ENCODE data around the gene UBR3. TPM values are rescaled to one million over a fixed set of nuclear protein-coding genes. Genes with fewer than 3 reads are reported as not detected.

UBR3 gene
- total and polyA plus RNA-seq, 10 donors: 7.2 to 119 (median 54.3) TPM

GRCh38 chr2:170076189-170076588 is 248.9 kb downstream of the UBR3 start:
- H3K4me3 ChIP-seq: no peak overlapping the region
- H3K36me3 ChIP-seq: peaks cover 0 to 83% (median 13%) of the 10 kb centered on the region in 6 donors
- intact Hi-C loops (cut with DNase I; ENCODE audit: low total_unique reads): no loop called here
- H3K9me3 ChIP-seq: peaks cover 0 to 6% (median 4%) of the 10 kb centered on the region in 8 donors
- peaks cover 0 to 20% (median 8%) of the 10 kb centered on the region in 6 donors for H3K4me1 ChIP-seq
- no peaks in the 10 kb centered on the region for H3K27me3 ChIP-seq (replicated peaks in 1 of 7)
- peak overlapping the region in 1 of 8 donors; percentile 5 for H3K27ac ChIP-seq
- DNase-seq: no peak
- TF ChIP-seq CTCF (IDR thresholded peaks at IDR 0.05 in 8 of 11, conservative IDR thresholded peaks at IDR 0.05 in 3 of 11): no peak
- TF ChIP-seq POLR2A (IDR thresholded peaks at IDR 0.05): no peak
- TF ChIP-seq POLR2AphosphoS5 (IDR thresholded peaks at IDR 0.05): no peak
- WGBS, 5 donors: 85 to 97% (median 91%) methylated on average over 1 of the region's 1 CpG

- peaks cover 0 to 95% (median 24%) of the 10 kb centered on the region in 6 donors for H3K36me3 ChIP-seq
- H3K4me1 ChIP-seq: peaks cover 0 to 15% (median 4%) of the 10 kb centered on the region in 6 donors
- intact Hi-C loops (cut with DNase I; ENCODE audit: low total_unique reads): no loop called here
- no peak for DNase-seq
- no peak overlapping the region for H3K27ac ChIP-seq
- H3K27me3 ChIP-seq (replicated peaks in 1 of 7): no peaks in the 10 kb centered on the region
- H3K4me3 ChIP-seq: no peak overlapping the region
- 89 to 92% (median 91%) methylated on average over 7 of the region's 7 CpGs for WGBS, 5 donors
- TF ChIP-seq POLR2A (IDR thresholded peaks at IDR 0.05) (no peak), CTCF (IDR thresholded peaks at IDR 0.05 in 8 of 11, conservative IDR thresholded peaks at IDR 0.05 in 3 of 11) (no peak), POLR2AphosphoS5 (IDR thresholded peaks at IDR 0.05) (no peak)
- H3K9me3 ChIP-seq: no peaks in the 10 kb centered on the region
Observed at GRCh38 chr2:170077830-170078569, 250.7 kb downstream of the UBR3 start.

GRCh38 chr2:170084820-170085491 is 257.7 kb downstream of the UBR3 start:
- H3K27ac ChIP-seq: no peak overlapping the region
- H3K4me3 ChIP-seq: no peak overlapping the region
- TF ChIP-seq CTCF (IDR thresholded peaks at IDR 0.05 in 8 of 11, conservative IDR thresholded peaks at IDR 0.05 in 3 of 11): no peak
- no peak for TF ChIP-seq POLR2AphosphoS5 (IDR thresholded peaks at IDR 0.05)
- TF ChIP-seq POLR2A (IDR thresholded peaks at IDR 0.05): no peak
- WGBS, 5 donors: 89 to 97% (median 93%) methylated on average over 2 of the region's 2 CpGs
- H3K9me3 ChIP-seq: no peaks in the 10 kb centered on the region
- H3K27me3 ChIP-seq (replicated peaks in 1 of 7): no peaks in the 10 kb centered on the region
- H3K36me3 ChIP-seq: peaks cover 0 to 49% (median 21%) of the 10 kb centered on the region in 6 donors
- intact Hi-C loops (cut with DNase I; ENCODE audit: low total_unique reads): no loop called here
- DNase-seq: no peak
- H3K4me1 ChIP-seq: no peaks in the 10 kb centered on the region

GRCh38 chr2:170086117-170086688 is 258.9 kb downstream of the UBR3 start:
- no peak overlapping the region for H3K4me3 ChIP-seq
- no peaks in the 10 kb centered on the region for H3K27me3 ChIP-seq (replicated peaks in 1 of 7)
- no peaks in the 10 kb centered on the region for H3K4me1 ChIP-seq
- peaks cover 0 to under 1% (median 0%) of the 10 kb centered on the region in 8 donors for H3K9me3 ChIP-seq
- no peak for TF ChIP-seq POLR2AphosphoS5 (IDR thresholded peaks at IDR 0.05)
- no peak for TF ChIP-seq CTCF (IDR thresholded peaks at IDR 0.05 in 8 of 11, conservative IDR thresholded peaks at IDR 0.05 in 3 of 11)
- no peak for TF ChIP-seq POLR2A (IDR thresholded peaks at IDR 0.05)
- intact Hi-C loops (cut with DNase I; ENCODE audit: low total_unique reads): no loop called here
- DNase-seq: no peak
- peaks cover 0 to 36% (median 12%) of the 10 kb centered on the region in 6 donors for H3K36me3 ChIP-seq
- no peak overlapping the region for H3K27ac ChIP-seq
- 85 to 94% (median 91%) methylated on average over 5 of the region's 5 CpGs for WGBS, 5 donors
